Liver (tissue), 9 donors: ENCODE data around the gene ARSD. TPM values are rescaled to one million over a fixed set of nuclear protein-coding genes. Genes with fewer than 3 reads are reported as not detected.
A peak's percentile ranks its signal among the peaks of the same experiment; 100 is the strongest.

Source experiments
- DNase-seq: peaks from one replicate; pipeline ENCODE4 v3.0.0-alpha.2; 2017; ENCODE audit warnings: low spot score
- H3K27ac ChIP-seq, 2 donors: one replicate each; pipeline ENCODE4 v1.7.0; 2013; ENCODE audit warnings: inconsistent platforms in 2 of 2, low read length in 2 of 2, control low read depth in 1 of 2, low read depth in 1 of 2, mild to moderate bottlenecking in 1 of 2
- H3K27me3 ChIP-seq, 4 donors: one replicate each; pipeline versions ENCODE4 v1.6.1 to v1.7.0; 2013; ENCODE audit warnings: low read length in 3 of 4, inconsistent platforms in 1 of 4, mild to moderate bottlenecking in 1 of 4, moderate library complexity in 1 of 4; ENCODE audit not compliant: control insufficient read depth in 4 of 4, insufficient read depth in 4 of 4
- H3K36me3 ChIP-seq, 4 donors: one replicate each; pipeline versions ENCODE4 v1.6.1 to v1.7.0; 2013; ENCODE audit warnings: low read length in 3 of 4, mild to moderate bottlenecking in 3 of 4, low read depth in 1 of 4, moderate library complexity in 1 of 4; ENCODE audit not compliant: control insufficient read depth in 4 of 4, insufficient read depth in 3 of 4
- H3K4me1 ChIP-seq, 4 donors: one replicate each; pipeline versions ENCODE4 v1.6.1 to v1.7.0; 2013; ENCODE audit warnings: low read length in 3 of 4, mild to moderate bottlenecking in 3 of 4, moderate library complexity in 1 of 4; ENCODE audit not compliant: control insufficient read depth in 4 of 4, insufficient read depth in 4 of 4
- H3K4me3 ChIP-seq, 3 donors: one replicate each; pipeline versions ENCODE4 v1.6.1 to v1.7.0; 2013; ENCODE audit warnings: low read length in 3 of 3, control low read depth in 1 of 3, low read depth in 1 of 3, mild to moderate bottlenecking in 1 of 3
- H3K9ac ChIP-seq, 2 donors: one replicate each; pipeline ENCODE4 v1.7.0; 2013; ENCODE audit warnings: low read length in 2 of 2, mild to moderate bottlenecking in 2 of 2, moderate library complexity in 2 of 2, control low read depth in 1 of 2, low read depth in 1 of 2
- H3K9me3 ChIP-seq, 4 donors: one replicate each; pipeline versions ENCODE4 v1.6.1 to v1.7.0; 2013; ENCODE audit warnings: low read length in 3 of 4; ENCODE audit not compliant: control insufficient read depth in 4 of 4
- CTCF ChIP-seq: fragments of 150-350 bp; IDR thresholded peaks from 2 replicates; pipeline ENCODE4 v1.5.1; 2017; ENCODE audit warnings: improper control_type of control experiment, low read depth, low read length; ENCODE audit not compliant: missing input control
- GABPA ChIP-seq, 2 donors: IDR thresholded peaks in 1 of 2; conservative IDR thresholded peaks in 1 of 2; 2 replicates each; pipeline ENCODE4 v1.6.1; 2016; ENCODE audit warnings: antibody characterized with exemption in 2 of 2, mild to moderate bottlenecking in 1 of 2, moderate library complexity in 1 of 2
- HNF4G ChIP-seq: IDR thresholded peaks from 2 replicates; pipeline ENCODE4 v1.6.1; 2016; ENCODE audit warnings: antibody characterized with exemption
- JUND ChIP-seq, 2 donors: IDR thresholded peaks; 2 replicates each; pipeline ENCODE4 v1.6.1; 2016; ENCODE audit warnings: antibody characterized with exemption in 2 of 2
- RAD21 ChIP-seq, 2 donors: IDR thresholded peaks; 2 replicates each; pipeline ENCODE4 v1.6.1; 2016; ENCODE audit warnings: antibody characterized with exemption in 2 of 2, mild to moderate bottlenecking in 2 of 2
- RXRA ChIP-seq, 2 donors: IDR thresholded peaks; 2 replicates each; pipeline ENCODE4 v1.6.1; 2017 to 2018; ENCODE audit warnings: antibody characterized with exemption in 2 of 2, mild to moderate bottlenecking in 1 of 2
- SP1 ChIP-seq: IDR thresholded peaks from 2 replicates; pipeline ENCODE4 v1.6.1; 2018; ENCODE audit warnings: antibody characterized with exemption, mild to moderate bottlenecking
- ZBTB33 ChIP-seq: IDR thresholded peaks from 2 replicates; pipeline ENCODE4 v1.6.1; 2016; ENCODE audit warnings: antibody characterized with exemption
- WGBS: extraction: QIAGEN DNeasy Blood & Tissue Kit; methylation state at CpG from one replicate; pipeline ENCODE4 v1.1.7; 2013; 5-methylcytosine and 5-hydroxymethylcytosine counted together
- polyA plus RNA-seq, 2 donors: library from polyadenylated mRNA; stranded (reverse) in 1 of 2; unstranded in 1 of 2; fragments of 200-250 nt in 1 of 2; fragments of >200 nt in 1 of 2; fragmentation: Nextera tagmentation in 1 of 2; extraction: Ambion mirVana in 1 of 2; gene quantifications; one replicate each; pipeline versions ENCODE4 v1.2.1 to v1.2.3, GENCODE V29; 2013 to 2015
- total RNA-seq, 2 donors: library from RNA; depleted of rRNA; stranded (reverse); fragments of >200 nt; gene quantifications; one replicate each; pipeline ENCODE4 v1.2.3, GENCODE V29; 2014
- donor health status: healthy.
- donor health status: healthy.
- donor health status: healthy.
- donor health status: healthy.
- donor health status: healthy.

The ARSD gene
- total and polyA plus RNA-seq, 4 donors = 11.3 to 42.4 (median 19.5) TPM

DNA sequence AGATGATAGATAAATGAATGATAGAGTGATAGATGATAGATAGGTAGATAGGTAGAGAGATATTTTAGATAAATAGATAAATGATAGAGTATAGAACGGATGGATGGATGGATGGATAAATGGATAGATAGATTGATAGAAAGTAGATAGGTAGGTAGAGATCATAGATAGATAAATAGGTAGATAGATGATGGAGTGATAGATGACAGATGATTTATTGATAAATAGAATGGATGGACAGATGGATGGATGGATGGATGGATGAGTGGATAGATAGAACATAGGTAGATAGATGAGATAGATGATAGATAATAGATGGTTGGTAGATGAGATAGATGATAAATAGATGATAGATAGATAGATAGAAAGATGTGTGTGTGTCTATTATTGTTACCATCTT lies 49.5 kb downstream of the ARSD start (continued):
- TF ChIP-seq GABPA (IDR thresholded peaks at IDR 0.05 in 1 of 2, conservative IDR thresholded peaks at IDR 0.05 in 1 of 2) = no peak
- no peak for TF ChIP-seq HNF4G
- no peak for TF ChIP-seq CTCF
- TF ChIP-seq JUND (IDR thresholded peaks at IDR 0.05) = no peak
- no peak for TF ChIP-seq RAD21 (IDR thresholded peaks at IDR 0.05)

DNA sequence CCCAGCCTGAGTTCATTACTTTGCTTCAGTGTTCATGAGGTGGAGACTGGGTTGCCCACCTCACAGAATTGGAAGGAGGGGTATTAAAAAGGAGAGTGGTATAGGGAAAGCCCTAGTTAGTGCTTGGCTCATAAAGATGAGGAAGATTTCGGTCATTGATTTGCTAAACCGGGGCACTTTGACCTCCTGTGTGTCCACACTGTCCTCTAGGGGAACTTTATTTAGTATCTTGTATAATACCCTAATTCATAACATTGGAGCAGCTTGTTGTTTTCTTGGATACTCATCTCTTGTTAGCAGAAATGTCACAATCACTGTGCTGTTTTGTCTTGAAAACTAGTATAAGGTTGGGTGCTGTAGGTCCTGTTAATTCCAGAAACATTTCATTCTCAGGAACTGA lies 50.6 kb downstream of the ARSD start:
- no peak for DNase-seq
- 47% methylated on average over 2 of the region's 2 CpGs for WGBS
- Histone ChIP-seq H3K9me3 (no peaks in the 10 kb centered on the region), H3K4me3 (no peak overlapping the region), H3K27me3 (no peaks in the 10 kb centered on the region), H3K27ac (no peak overlapping the region), H3K4me1 (peaks cover 0 to 3% (median 2%) of the 10 kb centered on the region in 4 donors), H3K9ac (no peak overlapping the region), H3K36me3 (peaks cover 2 to 14% (median 5%) of the 10 kb centered on the region in 4 donors)
- TF ChIP-seq RXRA (IDR thresholded peaks at IDR 0.05) (no peak), HNF4G (no peak), JUND (IDR thresholded peaks at IDR 0.05) (no peak)

- TF ChIP-seq ZBTB33 = no peak
- peak; percentile 56 to 63 for TF ChIP-seq RAD21 (IDR thresholded peaks at IDR 0.05)
- peak; percentile 39 for TF ChIP-seq CTCF
- TF ChIP-seq SP1 = no peak
- no peak for TF ChIP-seq GABPA (IDR thresholded peaks at IDR 0.05 in 1 of 2, conservative IDR thresholded peaks at IDR 0.05 in 1 of 2)
- no peak overlapping the region for H3K4me3 ChIP-seq
- H3K27me3 ChIP-seq = no peaks in the 10 kb centered on the region
- peaks cover 0 to 3% (median 2%) of the 10 kb centered on the region in 4 donors for H3K4me1 ChIP-seq
- no peak for DNase-seq
- WGBS = 78% methylated on average over 6 of the region's 6 CpGs
- H3K27ac ChIP-seq = no peak overlapping the region
- H3K9ac ChIP-seq = no peak overlapping the region
- no peaks in the 10 kb centered on the region for H3K9me3 ChIP-seq
- peaks cover 0 to 4% (median 1%) of the 10 kb centered on the region in 4 donors for H3K36me3 ChIP-seq
Observed at GRCh38 chrX:2875798-2876399, 53.2 kb downstream of the ARSD start.
